A549 (cell line): ENCODE measurements around the gene OR52J3. TPM values are rescaled to one million over a fixed set of nuclear protein-coding genes. Genes with fewer than 3 reads are reported as not detected.

Experiments used
- ATAC-seq, 2 experiments: fragments of 200-7000 bp in 1 of 2; fragments of >200 bp in 1 of 2; cut with Nextera tagmentation in 1 of 2; cut with Tn5 transposase in 1 of 2; 3 replicates each; pipeline versions ENCODE4 v1.8.0 to v1.9.1; 2018 to 2020; ENCODE audit warnings: mild to moderate bottlenecking in 1 of 2, moderate library complexity in 1 of 2
- CTCF ChIA-PET: fragments of 300-600 bp; sonication (Branson Sonifier 250); formaldehyde crosslinking; extraction: SDS; loops from one replicate; lab custom pipeline; 2021; ENCODE audit warnings: antibody characterized with exemption, inconsistent platforms; lab: Yijun Ruan, JAX
- POLR2A ChIA-PET: fragments of 350-600 bp; formaldehyde crosslinking; extraction: SDS; loops from one replicate; lab custom pipeline; 2021; ENCODE audit warnings: antibody characterized with exemption, inconsistent platforms; lab: Yijun Ruan, JAX
- DNase-seq, 2 experiments: peaks; one replicate each; pipeline versions ENCODE4 v3.0.0 to v3.0.0-alpha.2; 2011 to 2016; ENCODE audit warnings: low read depth in 1 of 2, low spot score in 1 of 2
- FAIRE-seq: peaks from 2 replicates; lab custom pipeline; 2011; peaks lifted over from hg19 to GRCh38; lab: Jason Lieb, UNC
- H3K27ac ChIP-seq, 2 experiments: fragments of >200 bp; sonication (Bioruptor Twin); formaldehyde crosslinking; 3 replicates each; pipeline ENCODE4 v1.5.1; 2016 to 2017
- H3K4me1 ChIP-seq: fragments of >200 bp; sonication (Bioruptor Twin); formaldehyde crosslinking; 3 replicates; pipeline ENCODE4 v1.6.1; 2016
- H3K4me2 ChIP-seq: fragments of >200 bp; sonication (Bioruptor Twin); formaldehyde crosslinking; 3 replicates; pipeline ENCODE4 v1.6.1; 2016
- H3K4me3 ChIP-seq: fragments of >200 bp; sonication (Bioruptor Twin); formaldehyde crosslinking; 3 replicates; pipeline ENCODE4 v1.5.1; 2016
- H3K9me3 ChIP-seq: fragments of >200 bp; sonication (Bioruptor Twin); formaldehyde crosslinking; 3 replicates; pipeline ENCODE4 v1.6.1; 2016
- BCL3 ChIP-seq: fragments of >200 bp; sonication (Bioruptor Twin); formaldehyde crosslinking; IDR thresholded peaks from 3 replicates; pipeline ENCODE4 v1.6.1; 2016
- BHLHE40 ChIP-seq: IDR thresholded peaks from 2 replicates; pipeline ENCODE4 v1.6.1; 2012; ENCODE audit warnings: low read depth, low read length, inconsistent platforms
- CHD2 ChIP-seq: fragments of 150-350 bp; IDR thresholded peaks from 2 replicates; pipeline ENCODE4 v1.6.1; 2014; ENCODE audit warnings: low read length; ENCODE audit not compliant: partially characterized antibody
- CHD4 ChIP-seq: fragments of 200-600 bp; sonication (generic); IDR thresholded peaks from 2 replicates; pipeline ENCODE4 v1.6.1; 2016; ENCODE audit warnings: antibody characterized with exemption, mild to moderate bottlenecking, borderline replicate concordance
- E2F6 ChIP-seq: IDR thresholded peaks from 2 replicates; pipeline ENCODE4 v1.6.1; 2012; ENCODE audit warnings: low read depth, borderline replicate concordance
- EHF ChIP-seq: fragments of 250-450 bp; sonication (Bioruptor Pico); IDR thresholded peaks from 2 replicates; pipeline ENCODE4 v1.5.0; 2020; ENCODE audit warnings: mild to moderate bottlenecking
- ESRRA ChIP-seq: fragments of 150-350 bp; IDR thresholded peaks from 2 replicates; pipeline ENCODE4 v1.6.1; 2014; ENCODE audit warnings: mild to moderate bottlenecking, low read length, borderline replicate concordance
- FOXS1 ChIP-seq: fragments of 250-450 bp; sonication (Bioruptor Pico); IDR thresholded peaks from 2 replicates; pipeline ENCODE4 v1.5.0; 2020; ENCODE audit warnings: mild to moderate bottlenecking, moderate library complexity
- HDAC2 ChIP-seq: fragments of 200-600 bp; sonication (generic); IDR thresholded peaks from 2 replicates; pipeline ENCODE4 v1.6.1; 2016
- HES2 ChIP-seq: fragments of >200 bp; sonication (Bioruptor Twin); formaldehyde crosslinking; IDR thresholded peaks from 2 replicates; pipeline ENCODE4 v1.6.1; 2016
- HEYL ChIP-seq: fragments of 250-450 bp; sonication (Bioruptor Pico); IDR thresholded peaks from 2 replicates; pipeline ENCODE4 v1.8.0; 2021; ENCODE audit warnings: mild to moderate bottlenecking, moderate library complexity
- KDM1A ChIP-seq: fragments of 200-600 bp; sonication (generic); IDR thresholded peaks from 2 replicates; pipeline ENCODE4 v1.6.1; 2016; ENCODE audit warnings: low read depth, mild to moderate bottlenecking
- MAFK ChIP-seq: fragments of 450-650 bp; IDR thresholded peaks from 2 replicates; pipeline ENCODE4 v1.6.1; 2014; ENCODE audit not compliant: partially characterized antibody
- MAX ChIP-seq: IDR thresholded peaks from 2 replicates; pipeline ENCODE4 v1.6.1; 2012
- MYC ChIP-seq: IDR thresholded peaks from 2 replicates; pipeline ENCODE4 v1.6.1; 2012; ENCODE audit warnings: mild to moderate bottlenecking, inconsistent platforms, low read length, improper control_type of control experiment, borderline replicate concordance
- RNF2 ChIP-seq: fragments of 200-600 bp; sonication (generic); IDR thresholded peaks from 2 replicates; pipeline ENCODE4 v1.6.1; 2016; ENCODE audit warnings: low read depth, mild to moderate bottlenecking, antibody characterized with exemption, moderate library complexity, borderline replicate concordance
- SMC3 ChIP-seq: fragments of >200 bp; sonication (Bioruptor Twin); formaldehyde crosslinking; IDR thresholded peaks from 3 replicates; pipeline ENCODE4 v1.6.1; 2018; ENCODE audit warnings: inconsistent platforms
- SREBF2 ChIP-seq: fragments of 450-650 bp; IDR thresholded peaks from 2 replicates; pipeline ENCODE4 v1.6.1; 2014; ENCODE audit warnings: mild to moderate bottlenecking, moderate library complexity
- USF2 ChIP-seq: fragments of 450-650 bp; IDR thresholded peaks from 2 replicates; pipeline ENCODE4 v1.6.1; 2014; ENCODE audit warnings: antibody characterized with exemption
- ZC3H11A ChIP-seq: fragments of 450-650 bp; IDR thresholded peaks from 2 replicates; pipeline ENCODE4 v1.6.1; 2014; ENCODE audit warnings: antibody characterized with exemption, mild to moderate bottlenecking
- ZNF302 ChIP-seq: fragments of 250-450 bp; sonication (Bioruptor Pico); IDR thresholded peaks from 2 replicates; pipeline ENCODE4 v1.9.0; 2021; ENCODE audit warnings: inconsistent platforms, mild to moderate bottlenecking, moderate library complexity
- ZSCAN20 ChIP-seq: fragments of 250-450 bp; sonication (Bioruptor Pico); IDR thresholded peaks from 2 replicates; pipeline ENCODE4 v1.8.0; 2022; ENCODE audit warnings: mild to moderate bottlenecking, moderate library complexity
- WGBS: methylation state at CpG from one replicate; pipeline ENCODE4 v1.1.6; 2017; ENCODE audit errors: missing lambda C conversion rate; 5-methylcytosine and 5-hydroxymethylcytosine counted together
- polyA plus RNA-seq, 4 experiments: library from polyadenylated mRNA; depleted of rRNA in 3 of 4; stranded (reverse); fragments of >200 nt; fragmentation: RNase III in 1 of 4; extraction: RNeasy Plus Mini Kit Qiagen cat#74134 plus additional on column Dnase treatment in 1 of 4; gene quantifications; 2 replicates in 3 of 4; 3 replicates in 1 of 4; pipeline ENCODE4 v1.2.3, GENCODE V29; 2011 to 2017

Gene OR52J3
- polyA plus RNA-seq, 2 of the 4 experiments (the other 2 are of a cell fraction): not detected

- DNase-seq (no peak), FAIRE-seq (no peak)
- 28% methylated on average over 2 of the region's 2 CpGs for WGBS
- CTCF ChIA-PET: no interaction called here
- Histone ChIP-seq H3K4me2 (no peak overlapping the region), H3K4me3 (no peak overlapping the region), H3K9me3 (no peaks in the 10 kb centered on the region), H3K27ac (no peak overlapping the region), H3K4me1 (no peaks in the 10 kb centered on the region)
- TF ChIP-seq E2F6 (no peak), RNF2 (no peak), EHF (no peak), HES2 (no peak), CHD4 (no peak), HDAC2 (no peak), BCL3 (no peak), BHLHE40 (no peak), MAX (no peak), SREBF2 (no peak), ZNF302 (CRISPR knock-in tag) (no peak), CHD2 (no peak), ESRRA (no peak), MYC (no peak), KDM1A (no peak)
- TF ChIP-seq, all 56 proteins: peak for 0
- ATAC-seq: no peak
- POLR2A ChIA-PET: no interaction called here
These were observed 9.7 kb upstream of the OR52J3 start for GRCh38 chr11:5036669-5037068.

GRCh38 chr11:5037926-5038325 lies 8.4 kb upstream of the OR52J3 start:
- TF ChIP-seq MAFK (peak; percentile 78), ZSCAN20 (no peak)
- DNase-seq: no peak
- ATAC-seq: no peak
- Histone ChIP-seq H3K27ac (no peak overlapping the region), H3K4me3 (no peak overlapping the region), H3K4me1 (no peaks in the 10 kb centered on the region), H3K4me2 (no peak overlapping the region), H3K9me3 (no peaks in the 10 kb centered on the region)
- ChIA-PET POLR2A (no interaction called here), CTCF (no interaction called here)
- no peak for FAIRE-seq
- 9% methylated on average over 2 of the region's 2 CpGs for WGBS

GRCh38 chr11:5038341-5038740 lies 8.0 kb upstream of the OR52J3 start:
- no peak overlapping the region for H3K4me3 ChIP-seq
- ChIA-PET POLR2A (no interaction called here), CTCF (no interaction called here)
- TF ChIP-seq ZC3H11A (no peak), FOXS1 (CRISPR knock-in tag) (no peak), HEYL (CRISPR knock-in tag) (no peak), SMC3 (no peak), USF2 (no peak), MAX (no peak), KDM1A (no peak)
- DNase-seq (no peak), FAIRE-seq (no peak), ATAC-seq (no peak)
- WGBS: 88% methylated on average over 1 of the region's 1 CpG
- no peaks in the 10 kb centered on the region for H3K4me1 ChIP-seq
- H3K4me2 ChIP-seq: no peak overlapping the region
- H3K9me3 ChIP-seq: no peaks in the 10 kb centered on the region
- H3K27ac ChIP-seq: no peak overlapping the region
